Neural cell (in vitro differentiated cells): ENCODE measurements around the gene ASXL1. TPM values are rescaled to one million over a fixed set of nuclear protein-coding genes. Genes with fewer than 3 reads are reported as not detected.
"Not testable (repeated sequence)": the region's sequence is repeated elsewhere in the genome, so short reads cannot be mapped to it uniquely, and the experiment has no call there.

Source experiments
- H2AFZ ChIP-seq: fragments of 200-600, 300-800 bp; sonication (generic), shearing (Covaris generic); 2 replicates; pipeline ENCODE4 v1.6.0; 2014; ENCODE audit warnings: low read depth, mild to moderate bottlenecking, antibody characterized with exemption, low read length, moderate library complexity
- H3F3A ChIP-seq: fragments of 200-600 bp; shearing (Covaris generic); 2 replicates; pipeline ENCODE4 v1.6.1; 2016; ENCODE audit warnings: mild to moderate bottlenecking, moderate library complexity, mixed read lengths, antibody characterized with exemption, low read length; ENCODE audit not compliant: insufficient read depth, poor library complexity, severe bottlenecking
- H3K27ac ChIP-seq: fragments of 200-600, 300-800 bp; sonication (generic), shearing (Covaris generic); 2 replicates; pipeline ENCODE4 v1.5.1; 2014; ENCODE audit warnings: mild to moderate bottlenecking, low read length, moderate library complexity
- H3K27me3 ChIP-seq: fragments of 300-800, 200-600 bp; sonication (generic), shearing (Covaris generic); 2 replicates; pipeline ENCODE4 v1.6.0; 2014; ENCODE audit warnings: mild to moderate bottlenecking, low read depth, low read length, moderate library complexity; ENCODE audit not compliant: insufficient read depth
- H3K36me3 ChIP-seq: fragments of 300-800, 200-600 bp; sonication (generic), shearing (Covaris generic); 2 replicates; pipeline ENCODE4 v1.5.1; 2014; ENCODE audit warnings: mild to moderate bottlenecking, antibody characterized with exemption, low read length, moderate library complexity; ENCODE audit not compliant: insufficient read depth
- H3K4me2 ChIP-seq: fragments of 300-800, 200-600 bp; sonication (generic), shearing (Covaris generic); 2 replicates; pipeline ENCODE4 v1.6.0; 2014; ENCODE audit warnings: mild to moderate bottlenecking, low read length
- H3K4me3 ChIP-seq: fragments of 300-800, 200-600 bp; sonication (generic), shearing (Covaris generic); 2 replicates; pipeline ENCODE4 v1.5.1; 2014; ENCODE audit warnings: mild to moderate bottlenecking, low read length, moderate library complexity
- H3K79me2 ChIP-seq: fragments of 200-600 bp; shearing (Covaris generic); replicated peaks from 2 replicates; pipeline ENCODE4 v1.6.0; 2014; ENCODE audit warnings: mild to moderate bottlenecking, low read length, moderate library complexity; ENCODE audit not compliant: insufficient read depth
- H3K9ac ChIP-seq: fragments of 300-800, 200-600 bp; sonication (generic), shearing (Covaris generic); 2 replicates; pipeline ENCODE4 v1.6.1; 2016; ENCODE audit warnings: mild to moderate bottlenecking, low read length, mixed read lengths
- H3K9me2 ChIP-seq: fragments of 200-600 bp; shearing (Covaris generic); 2 replicates; pipeline ENCODE4 v1.6.1; 2016; ENCODE audit warnings: mild to moderate bottlenecking, low read length, mixed read lengths; ENCODE audit not compliant: insufficient read depth
- H3K9me3 ChIP-seq: fragments of 200-600, 300-800 bp; sonication (generic), shearing (Covaris generic); 2 replicates; pipeline ENCODE4 v1.6.1; 2016; ENCODE audit warnings: mild to moderate bottlenecking, mixed run types, low read length, moderate library complexity, mixed read lengths
- H4K20me1 ChIP-seq: fragments of 200-600 bp; shearing (Covaris generic); 2 replicates; pipeline ENCODE4 v1.6.1; 2016; ENCODE audit warnings: mild to moderate bottlenecking, mixed run types; ENCODE audit not compliant: insufficient read depth
- CTCF ChIP-seq: fragments of 450-650 bp; IDR thresholded peaks from 2 replicates; pipeline ENCODE4 v1.5.1; 2014; ENCODE audit warnings: antibody characterized with exemption, mild to moderate bottlenecking, moderate library complexity; ENCODE audit not compliant: poor library complexity, severe bottlenecking
- EP300 ChIP-seq: fragments of 450-650 bp; conservative IDR thresholded peaks from 2 replicates; pipeline ENCODE4 v1.6.1; 2014; ENCODE audit warnings: antibody characterized with exemption, mild to moderate bottlenecking, moderate library complexity; ENCODE audit not compliant: poor library complexity, severe bottlenecking
- EZH2 ChIP-seq: fragments of 200-600, 300-800 bp; shearing (Covaris generic), sonication (generic); IDR thresholded peaks from 2 replicates; pipeline ENCODE4 v1.6.1; 2014; ENCODE audit warnings: antibody characterized with exemption, low read length, borderline replicate concordance, mild to moderate bottlenecking; ENCODE audit not compliant: insufficient read depth, poor library complexity, severe bottlenecking
- MXI1 ChIP-seq: fragments of 450-650 bp; conservative IDR thresholded peaks from 2 replicates; pipeline ENCODE4 v1.6.1; 2014; ENCODE audit warnings: antibody characterized with exemption, mild to moderate bottlenecking; ENCODE audit not compliant: poor library complexity, severe bottlenecking
- POLR2AphosphoS5 ChIP-seq: IDR thresholded peaks from 2 replicates; pipeline ENCODE4 v1.6.1; 2012
- RAD21 ChIP-seq: fragments of 450-650 bp; conservative IDR thresholded peaks from 2 replicates; pipeline ENCODE4 v1.6.1; 2014; ENCODE audit warnings: antibody characterized with exemption, mild to moderate bottlenecking, moderate library complexity
- REST ChIP-seq: IDR thresholded peaks from 2 replicates; pipeline ENCODE4 v1.6.1; 2012; ENCODE audit warnings: borderline replicate concordance
- SMC3 ChIP-seq: fragments of 450-650 bp; conservative IDR thresholded peaks from 2 replicates; pipeline ENCODE4 v1.6.1; 2014; ENCODE audit warnings: antibody characterized with exemption, mild to moderate bottlenecking, moderate library complexity; ENCODE audit not compliant: poor library complexity
- TAF1 ChIP-seq: IDR thresholded peaks from 2 replicates; pipeline ENCODE4 v1.6.1; 2012; ENCODE audit warnings: low read depth
- polyA plus RNA-seq: library from polyadenylated mRNA; depleted of rRNA; stranded (reverse); fragments of >200 nt; gene quantifications from 2 replicates; pipeline ENCODE4 v1.2.3, GENCODE V29; 2014

Gene ASXL1
- polyA plus RNA-seq, 1 donor from 2014 or later, result 45.9 TPM

GRCh38 chr20:32465092-32465900 is 107.2 kb downstream of the ASXL1 start:
- Histone ChIP-seq H3K9me3 (no peaks in the 10 kb centered on the region), H3K9me2 (no peaks in the 10 kb centered on the region), H2AFZ (no peak overlapping the region), H3K4me3 (no peak overlapping the region), H3K9ac (no peak overlapping the region), H3K27me3 (no peaks in the 10 kb centered on the region), H4K20me1 (peaks cover 33% of the 10 kb centered on the region), H3F3A (no peaks in the 10 kb centered on the region), H3K79me2 (peaks cover 18% of the 10 kb centered on the region), H3K27ac (no peak overlapping the region), H3K36me3 (no peaks in the 10 kb centered on the region), H3K4me2 (no peak overlapping the region)
- TF ChIP-seq REST (no peak), POLR2AphosphoS5 (no peak), EZH2 (no peak), MXI1 (no peak), TAF1 (no peak), RAD21 (no peak), CTCF (no peak), EP300 (no peak), SMC3 (no peak)

- H3K27ac ChIP-seq, H3K9me3 ChIP-seq, H3K36me3 ChIP-seq, H3K27me3 ChIP-seq, H3K4me3 ChIP-seq, H3K4me2 ChIP-seq, H2AFZ ChIP-seq, H3F3A ChIP-seq, H3K9ac ChIP-seq, H3K9me2 ChIP-seq: not testable (repeated sequence)
- Histone ChIP-seq H4K20me1 (peaks cover 40% of the 10 kb centered on the region), H3K79me2 (peaks cover 18% of the 10 kb centered on the region)
These were observed 108.0 kb downstream of the ASXL1 start for GRCh38 chr20:32465901-32466675.
